ENCODE data around the gene IL22RA2.

DNA sequence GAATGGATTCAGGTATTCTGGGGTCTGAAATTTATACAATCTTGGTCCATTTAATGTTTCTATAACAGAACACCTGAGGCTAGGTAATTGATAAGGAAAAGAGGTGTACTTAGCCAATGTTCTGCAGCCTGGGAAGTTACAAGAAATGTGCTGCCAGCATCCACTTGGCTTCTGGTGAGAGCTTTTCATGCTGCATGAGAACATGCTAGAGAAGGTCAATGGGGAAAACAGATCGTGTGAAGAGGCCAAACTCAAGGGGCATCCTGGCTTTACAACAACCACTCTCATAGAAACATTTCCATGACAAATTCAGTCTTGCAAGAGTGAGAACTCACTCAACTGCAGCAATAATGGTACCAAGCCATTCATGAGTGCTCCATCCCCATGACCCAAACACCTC is 16.8 kb downstream of the IL22RA2 start:
- TF ChIP-seq CTCF (IDR thresholded peaks at IDR 0.05) (no peak), POLR2A (IDR thresholded peaks at IDR 0.05) (no peak)
